ENCODE results near the gene DCLK3. TPM values are rescaled to one million over a fixed set of nuclear protein-coding genes. Genes with fewer than 3 reads are reported as not detected.

Gene DCLK3
- total and polyA plus RNA-seq, 3 donors from 2014 or later = 4.0 to 8.1 (median 4.8) TPM

DNA sequence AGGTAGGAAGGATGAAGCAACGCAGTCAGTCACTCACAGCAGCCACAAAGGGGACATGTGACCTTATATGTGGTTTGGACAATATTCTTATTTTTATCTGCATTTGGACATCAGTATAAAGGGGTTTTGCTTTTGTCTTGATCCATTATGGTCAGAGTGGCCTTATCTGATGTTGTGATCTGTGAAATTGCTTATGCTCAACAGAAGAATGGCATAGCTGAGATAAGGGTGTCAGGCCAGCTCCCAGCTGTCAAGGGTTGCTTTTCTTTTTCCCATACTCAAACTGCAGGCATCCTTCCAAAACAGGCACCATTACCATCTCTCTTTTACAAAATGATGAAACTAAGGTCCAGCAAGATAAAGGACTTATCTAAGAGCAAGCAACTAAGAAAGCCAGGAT lies 28.1 kb downstream of the DCLK3 start:
- Histone ChIP-seq H3K27ac (no peak overlapping the region), H3K9me3 (no peaks in the 10 kb centered on the region), H3K4me1 (no peaks in the 10 kb centered on the region), H3K27me3 (no peaks in the 10 kb centered on the region), H3K4me3 (no peak overlapping the region), H3K36me3 (ENCODE audit: low read depth, missing control alignments) (no peaks in the 10 kb centered on the region)
- intact Hi-C loops (cut with DNase I; ENCODE audit: low total_unique reads) = no loop called here
- TF ChIP-seq, protein P1, sequence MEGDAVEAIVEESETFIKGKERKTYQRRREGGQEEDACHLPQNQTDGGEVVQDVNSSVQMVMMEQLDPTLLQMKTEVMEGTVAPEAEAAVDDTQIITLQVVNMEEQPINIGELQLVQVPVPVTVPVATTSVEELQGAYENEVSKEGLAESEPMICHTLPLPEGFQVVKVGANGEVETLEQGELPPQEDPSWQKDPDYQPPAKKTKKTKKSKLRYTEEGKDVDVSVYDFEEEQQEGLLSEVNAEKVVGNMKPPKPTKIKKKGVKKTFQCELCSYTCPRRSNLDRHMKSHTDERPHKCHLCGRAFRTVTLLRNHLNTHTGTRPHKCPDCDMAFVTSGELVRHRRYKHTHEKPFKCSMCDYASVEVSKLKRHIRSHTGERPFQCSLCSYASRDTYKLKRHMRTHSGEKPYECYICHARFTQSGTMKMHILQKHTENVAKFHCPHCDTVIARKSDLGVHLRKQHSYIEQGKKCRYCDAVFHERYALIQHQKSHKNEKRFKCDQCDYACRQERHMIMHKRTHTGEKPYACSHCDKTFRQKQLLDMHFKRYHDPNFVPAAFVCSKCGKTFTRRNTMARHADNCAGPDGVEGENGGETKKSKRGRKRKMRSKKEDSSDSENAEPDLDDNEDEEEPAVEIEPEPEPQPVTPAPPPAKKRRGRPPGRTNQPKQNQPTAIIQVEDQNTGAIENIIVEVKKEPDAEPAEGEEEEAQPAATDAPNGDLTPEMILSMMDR (IDR thresholded peaks at IDR 0.05) = no peak
- no peak for TF ChIP-seq POLR2A (IDR thresholded peaks at IDR 0.05)
- 81 to 89% methylated on average over 1 of the region's 1 CpG for WGBS, 2 donors
- no peak for DNase-seq

- 80 to 96% methylated on average over 2 of the region's 2 CpGs for WGBS, 2 donors
- no peaks in the 10 kb centered on the region for H3K27me3 ChIP-seq
Observed at GRCh38 chr3:36734742-36735141, 29.6 kb downstream of the DCLK3 start.

GRCh38 chr3:36733723-36734122 lies 30.6 kb downstream of the DCLK3 start:
- H3K27me3 ChIP-seq = no peaks in the 10 kb centered on the region
- 89 to 91% methylated on average over 1 of the region's 1 CpG for WGBS, 2 donors
- no peaks in the 10 kb centered on the region for H3K4me1 ChIP-seq
- intact Hi-C loops (cut with DNase I; ENCODE audit: low total_unique reads) = no loop called here
- H3K27ac ChIP-seq = no peak overlapping the region
- no peaks in the 10 kb centered on the region for H3K9me3 ChIP-seq
- DNase-seq = no peak
- no peaks in the 10 kb centered on the region for H3K36me3 ChIP-seq (ENCODE audit: low read depth, missing control alignments)
- TF ChIP-seq POLR2A (IDR thresholded peaks at IDR 0.05) = no peak
- TF ChIP-seq, protein P1 (IDR thresholded peaks at IDR 0.05) = no peak
- H3K4me3 ChIP-seq = no peak overlapping the region

More at GRCh38 chr3:36734742-36735141, 29.6 kb downstream of the DCLK3 start:
- Histone ChIP-seq H3K4me3 (no peak overlapping the region), H3K36me3 (ENCODE audit: low read depth, missing control alignments) (no peaks in the 10 kb centered on the region), H3K4me1 (no peaks in the 10 kb centered on the region), H3K9me3 (no peaks in the 10 kb centered on the region), H3K27ac (no peak overlapping the region)
- intact Hi-C loops (cut with DNase I; ENCODE audit: low total_unique reads) = no loop called here
- TF ChIP-seq, protein P1 (IDR thresholded peaks at IDR 0.05) = no peak
- TF ChIP-seq POLR2A (IDR thresholded peaks at IDR 0.05) = no peak
- DNase-seq = no peak

DNA sequence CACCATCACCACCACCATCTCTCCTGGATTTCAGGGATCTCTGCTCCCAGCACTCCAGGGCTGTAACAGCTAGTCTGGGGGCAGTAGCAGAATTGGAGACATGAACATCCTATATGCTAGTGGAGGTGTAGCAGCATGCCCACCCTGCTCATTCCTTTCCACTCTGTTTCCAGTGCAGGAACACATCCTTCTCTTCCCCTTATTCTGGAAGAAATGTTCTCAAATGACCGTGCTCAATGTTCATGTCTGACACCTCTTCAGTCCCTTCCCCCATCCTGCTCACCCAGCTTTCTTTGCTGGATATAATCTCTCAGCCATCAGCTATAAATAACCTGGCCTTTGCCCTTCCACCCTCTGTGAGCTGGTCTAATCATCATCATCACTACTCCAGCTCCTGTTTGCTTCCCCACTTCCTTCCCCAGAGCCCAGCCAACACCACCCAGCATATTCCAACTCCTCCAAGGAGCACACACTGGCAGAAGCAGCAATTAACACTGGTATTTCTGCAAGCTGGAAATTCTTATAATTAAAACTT lies 31.1 kb downstream of the DCLK3 start:
- no peak for DNase-seq
- no peaks in the 10 kb centered on the region for H3K9me3 ChIP-seq
- H3K36me3 ChIP-seq (ENCODE audit: low read depth, missing control alignments) = no peaks in the 10 kb centered on the region
- intact Hi-C loops (cut with DNase I; ENCODE audit: low total_unique reads) = no loop called here
- no peaks in the 10 kb centered on the region for H3K4me1 ChIP-seq
- no peak overlapping the region for H3K4me3 ChIP-seq
- WGBS, 2 donors = 72 to 100% methylated on average over 1 of the region's 1 CpG
- H3K27ac ChIP-seq = no peak overlapping the region
- no peaks in the 10 kb centered on the region for H3K27me3 ChIP-seq
- no peak for TF ChIP-seq POLR2A (IDR thresholded peaks at IDR 0.05)
- TF ChIP-seq, protein P1 (IDR thresholded peaks at IDR 0.05) = no peak

DNA sequence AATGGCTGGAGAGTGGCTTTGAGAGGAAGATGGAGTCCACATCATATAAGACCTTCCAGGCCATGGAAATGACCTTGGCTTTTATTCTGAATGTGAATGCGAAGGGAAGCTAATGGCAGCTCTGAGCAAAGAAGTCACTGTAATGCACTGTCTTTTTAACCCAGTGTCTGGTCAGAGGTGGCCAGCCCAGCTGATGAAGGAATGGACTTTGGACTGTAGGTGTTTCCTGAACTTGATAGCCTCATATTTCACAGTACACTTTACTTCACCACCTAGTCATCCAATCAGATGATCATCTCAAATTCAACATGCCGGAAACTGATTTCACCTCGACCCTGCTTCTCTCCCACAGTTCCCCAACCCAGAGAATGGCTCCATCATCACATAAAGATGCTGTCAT lies 33.4 kb downstream of the DCLK3 start:
- H3K27me3 ChIP-seq = no peaks in the 10 kb centered on the region
- 88 to 95% methylated on average over 3 of the region's 3 CpGs for whole genome bisulfite sequencing, 2 donors
- H3K4me3 ChIP-seq = no peak overlapping the region
- DNase-seq = no peak
- no peaks in the 10 kb centered on the region for H3K4me1 ChIP-seq
- intact Hi-C loops (cut with DNase I; ENCODE audit: low total_unique reads) = no loop called here
- H3K9me3 ChIP-seq = no peaks in the 10 kb centered on the region
- H3K27ac ChIP-seq = no peak overlapping the region
- no peaks in the 10 kb centered on the region for H3K36me3 ChIP-seq (ENCODE audit: low read depth, missing control alignments)
- TF ChIP-seq, protein P1 (IDR thresholded peaks at IDR 0.05) = no peak
- TF ChIP-seq POLR2A (IDR thresholded peaks at IDR 0.05) = no peak
